Activated T-helper 1 cell treated with Interleukin-2 at 50 U/mL for 16 hours (primary cell): ENCODE measurements around the gene ANKRD11.

ENCODE experiments used
- DNase-seq: peaks from one replicate; pipeline ENCODE4 v3.0.0-alpha.2; 2020; ENCODE audit warnings: low read depth

Gene ANKRD11

DNA sequence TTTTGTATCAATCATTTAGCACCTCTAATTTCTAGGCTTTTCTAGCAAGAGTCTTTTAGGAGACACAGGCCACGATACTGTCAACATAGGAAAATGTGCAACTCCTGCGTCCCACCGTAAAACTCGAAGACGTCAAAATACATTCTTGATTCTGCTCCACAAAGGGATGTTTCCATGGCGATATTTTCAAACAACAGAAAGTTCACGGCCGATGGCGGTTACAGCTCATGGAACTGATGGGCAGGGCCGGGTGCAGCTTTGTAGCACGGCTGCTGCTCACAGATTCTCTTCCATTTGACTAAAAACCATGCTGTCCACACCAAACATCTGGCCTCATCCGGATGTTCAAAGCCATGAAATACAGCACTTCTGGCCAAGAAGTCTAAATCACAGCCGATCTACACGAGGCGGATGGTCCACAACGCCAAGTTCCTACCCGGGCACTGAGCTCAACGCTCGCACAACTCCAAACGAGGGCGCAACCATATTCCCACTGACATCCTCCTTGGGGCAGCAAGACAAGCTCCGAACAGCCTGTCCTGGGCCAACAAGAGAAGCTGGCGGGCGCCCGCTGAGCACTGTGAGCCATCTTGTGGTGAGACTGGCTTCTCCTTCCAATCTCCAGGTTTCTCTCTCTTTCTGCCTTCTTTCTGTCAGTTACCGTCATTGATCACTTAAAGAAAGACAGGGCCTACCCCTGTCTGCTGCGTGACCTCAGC is 193.0 kb downstream of the ANKRD11 start:
- no peak for DNase-seq

DNA sequence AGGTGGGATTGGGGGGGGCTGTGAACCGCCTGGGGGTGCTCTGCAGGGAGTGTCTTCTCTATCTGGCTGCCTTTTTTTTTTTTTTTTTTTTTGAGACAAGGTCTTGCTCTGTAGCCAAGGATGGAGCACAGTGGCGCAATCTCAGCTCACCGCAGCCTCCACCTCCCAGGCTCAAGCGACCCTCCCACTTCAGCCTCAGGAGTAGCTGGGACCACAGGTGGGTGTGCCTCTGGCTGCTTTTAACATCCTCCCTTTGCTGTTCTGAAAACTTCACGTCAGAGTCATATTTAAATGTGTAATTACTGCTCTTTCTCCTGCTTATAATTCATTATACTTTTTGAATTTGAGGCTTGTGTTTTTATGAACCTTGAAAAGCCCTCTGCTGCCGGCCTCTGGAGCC is 194.4 kb downstream of the ANKRD11 start:
- DNase-seq: no peak

DNA sequence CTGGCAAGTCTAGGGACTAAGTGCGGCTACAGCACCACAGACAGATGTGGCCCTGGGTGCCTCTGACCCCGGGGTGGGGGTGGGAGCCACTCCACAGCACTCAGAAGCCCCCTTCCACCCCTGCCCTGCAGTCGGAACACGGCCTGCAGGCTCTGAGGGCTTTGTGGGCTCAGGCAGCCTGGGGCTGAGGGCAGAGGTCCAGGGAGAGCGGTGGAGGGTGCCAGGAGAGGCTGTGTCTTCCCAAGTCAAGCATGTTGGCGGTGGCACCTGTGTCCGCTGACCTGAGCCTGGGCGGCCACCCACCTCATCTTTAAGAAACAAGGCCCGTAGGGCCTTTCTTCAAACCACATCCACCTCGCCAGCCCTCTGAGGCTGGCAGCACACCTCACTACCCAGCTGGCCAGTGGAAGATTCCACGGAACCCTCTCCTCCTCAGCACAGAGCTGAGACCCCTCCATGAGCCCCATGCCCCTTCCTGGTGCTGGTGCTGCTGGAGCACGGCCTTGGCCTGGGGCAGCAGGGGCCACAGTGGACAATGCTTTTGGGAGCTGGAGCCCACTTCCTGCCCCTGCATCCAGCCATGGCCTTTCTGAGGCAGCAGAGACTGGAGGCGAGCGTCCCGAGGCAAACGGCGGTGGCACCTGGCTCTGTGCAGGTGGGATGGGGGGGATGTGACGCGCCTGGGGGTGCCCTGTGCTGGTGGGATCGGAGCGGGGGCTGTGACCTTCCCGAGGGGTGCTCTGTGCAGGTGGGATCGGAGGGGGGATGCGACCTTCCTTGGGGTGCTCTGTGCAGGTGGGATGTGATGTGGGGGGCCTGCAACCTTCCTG is 195.1 kb downstream of the ANKRD11 start:
- no peak for DNase-seq

DNA sequence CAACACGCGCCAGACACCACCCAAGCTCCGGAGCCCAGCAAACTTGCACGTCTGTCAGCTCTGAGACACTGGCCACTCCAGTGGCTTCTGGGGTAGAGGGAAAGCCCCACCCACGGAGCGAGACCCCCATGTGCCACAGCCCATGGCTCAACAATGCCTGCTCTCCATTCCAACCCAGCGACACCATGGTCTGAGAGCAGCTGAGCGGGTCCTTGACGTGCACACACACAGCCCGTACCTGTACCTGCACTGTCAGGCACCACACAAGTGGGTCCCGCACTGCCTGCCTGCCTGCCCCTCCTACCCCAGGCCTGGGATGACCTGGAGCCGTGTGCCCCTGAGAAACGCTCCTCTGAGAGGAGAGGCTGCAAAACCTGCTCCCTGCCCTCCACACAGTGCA is 195.9 kb downstream of the ANKRD11 start:
- no peak for DNase-seq

DNA sequence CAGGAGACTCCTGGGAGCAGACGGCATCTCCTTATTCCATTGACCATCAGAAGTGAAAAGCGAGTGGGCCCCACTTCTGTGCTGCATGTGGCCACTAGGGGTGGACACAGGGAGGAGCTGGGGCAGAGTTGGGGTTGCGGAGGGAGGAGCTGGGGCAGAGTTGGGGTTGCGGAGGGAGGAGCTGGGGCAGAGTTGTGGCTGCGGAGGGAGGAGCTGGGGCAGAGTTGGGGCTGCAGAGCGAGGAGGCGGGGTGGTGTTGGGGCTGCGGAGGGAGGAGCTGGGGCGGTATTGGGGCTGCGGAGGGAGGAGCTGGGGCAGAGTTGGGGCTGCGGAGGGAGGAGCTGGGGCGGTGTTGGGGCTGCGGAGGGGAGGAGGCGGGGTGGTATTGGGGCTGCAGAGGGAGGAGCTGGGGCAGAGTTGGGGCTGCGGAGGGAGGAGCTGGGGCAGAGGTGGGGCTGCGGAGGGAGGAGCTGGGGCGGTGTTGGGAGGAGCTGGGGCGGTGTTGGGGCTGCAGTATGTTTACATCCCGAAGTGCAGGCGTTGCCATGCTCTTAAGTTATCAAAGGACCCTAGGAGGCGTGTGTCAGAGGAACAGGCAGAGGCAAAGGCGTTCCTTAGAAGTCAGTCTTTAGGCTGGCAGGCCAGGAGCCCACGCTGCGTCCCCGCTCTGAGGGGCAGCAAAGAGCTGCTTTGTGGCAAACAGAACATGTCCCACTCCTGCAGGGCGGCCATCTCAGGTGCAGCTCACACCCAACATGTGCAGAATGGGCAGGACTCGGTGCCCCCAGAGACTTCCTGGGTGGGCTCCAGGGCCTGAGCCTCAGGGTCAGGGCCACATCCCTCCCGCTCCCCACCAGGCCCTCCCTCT is 196.9 kb downstream of the ANKRD11 start:
- DNase-seq: no peak

DNA sequence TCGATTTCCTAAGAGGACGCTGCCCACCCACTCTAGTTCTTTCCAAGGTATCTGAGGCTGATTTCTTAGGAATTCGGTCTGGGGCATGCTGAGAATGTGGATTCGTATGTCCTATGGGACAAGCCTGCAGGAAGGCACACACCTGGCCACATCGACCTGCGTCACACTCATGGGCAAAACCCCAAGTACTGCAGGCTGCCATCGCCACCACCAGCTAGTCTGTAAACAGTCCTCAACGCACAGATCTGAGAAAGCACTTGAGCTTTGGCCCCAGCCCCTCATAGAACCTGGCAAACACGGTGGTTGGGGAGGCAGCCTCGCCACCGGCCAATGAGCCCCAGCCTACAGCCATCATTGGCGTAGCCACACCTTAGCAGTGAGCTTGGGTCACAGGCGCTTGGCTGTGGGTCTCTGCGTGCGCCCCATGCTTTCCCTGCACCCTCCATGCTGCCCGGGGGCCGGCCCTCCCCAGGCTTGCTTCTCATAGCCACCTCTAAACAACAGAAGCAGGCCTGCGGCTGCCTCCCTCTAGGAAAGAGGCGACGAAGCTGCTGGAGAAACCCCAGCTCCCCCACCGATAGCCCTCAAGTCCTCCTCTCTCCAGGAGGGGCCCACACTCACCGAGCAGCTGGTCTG is 197.8 kb downstream of the ANKRD11 start:
- DNase-seq: no peak

DNA sequence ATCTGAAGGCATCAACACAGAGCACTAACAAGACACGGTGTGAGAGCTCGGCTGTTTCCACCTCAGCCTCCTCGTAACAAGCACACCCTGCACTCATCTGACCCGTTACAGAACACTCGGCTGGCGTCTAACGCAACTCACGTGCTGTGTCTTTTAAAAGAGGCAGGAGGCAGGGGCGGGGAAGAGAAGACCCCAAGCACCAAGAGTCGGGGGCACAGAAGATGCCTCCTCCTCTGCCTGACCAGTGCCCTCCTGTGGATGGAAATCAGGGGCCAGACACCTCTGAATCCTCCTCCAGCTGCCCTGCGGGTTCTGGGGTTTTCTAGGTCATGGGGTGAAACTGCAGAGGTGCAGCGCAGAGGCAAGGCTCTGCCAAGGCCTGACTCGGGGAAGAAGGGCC is 198.6 kb downstream of the ANKRD11 start:
- no peak for DNase-seq

DNA sequence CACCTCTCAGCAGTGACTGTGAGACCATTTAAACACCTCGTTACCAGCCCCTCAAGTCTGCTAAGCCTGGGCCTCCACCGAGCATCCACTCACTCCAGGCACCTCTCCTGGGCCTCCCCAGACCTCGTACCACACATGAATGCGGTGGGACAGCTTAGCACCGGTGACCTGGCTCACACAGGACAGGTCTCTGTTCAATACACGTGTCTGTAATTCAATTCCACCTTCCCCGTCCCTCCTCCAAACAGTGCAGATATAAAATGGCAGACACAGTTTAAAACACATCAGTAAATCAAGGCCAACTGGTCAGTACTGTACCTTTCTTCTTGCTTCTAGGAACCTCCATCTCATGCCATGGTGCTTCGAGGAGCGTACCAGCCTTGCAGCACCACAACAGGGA is 199.0 kb downstream of the ANKRD11 start:
- no peak for DNase-seq

DNA sequence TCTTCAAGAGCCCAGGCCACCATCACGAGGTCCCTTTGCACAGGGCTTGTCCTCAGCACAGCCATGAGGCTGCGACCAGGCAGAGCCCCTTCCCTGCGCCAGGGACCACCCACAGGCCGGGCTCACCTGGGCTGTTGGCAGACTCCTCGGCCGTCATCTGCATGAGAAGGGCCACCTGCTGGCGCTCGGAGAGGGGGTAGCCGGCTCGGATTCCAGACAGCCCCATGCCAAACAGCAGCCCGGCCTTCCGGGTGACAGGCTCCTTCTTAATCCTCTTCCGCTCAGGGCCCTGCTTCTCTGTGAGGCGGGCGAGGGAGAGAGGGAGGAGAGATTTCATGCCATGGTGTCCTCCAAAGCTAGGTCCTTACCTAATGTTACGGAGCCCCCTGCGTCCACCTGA is 199.5 kb downstream of the ANKRD11 start:
- DNase-seq: no peak

DNA sequence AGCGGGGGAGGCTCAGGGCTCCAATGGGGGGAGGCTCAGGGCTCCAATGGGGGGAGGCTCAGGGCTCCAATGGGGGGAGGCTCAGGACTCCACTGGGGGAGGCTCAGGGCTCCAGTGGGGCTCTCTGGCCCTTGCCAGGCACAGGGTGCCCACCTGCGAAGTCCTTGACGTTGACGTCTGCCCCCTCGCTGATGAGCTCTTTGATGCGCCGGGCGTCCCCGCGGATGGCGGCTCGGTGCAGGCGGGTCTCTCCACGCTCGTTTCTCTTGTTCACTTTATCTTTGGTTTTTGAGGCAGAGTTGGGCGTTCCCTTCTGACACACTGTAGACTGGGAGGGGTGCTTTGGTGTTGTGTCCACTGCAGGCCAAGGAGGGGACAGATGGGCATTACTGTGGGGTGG is 199.9 kb downstream of the ANKRD11 start:
- DNase-seq: no peak

DNA sequence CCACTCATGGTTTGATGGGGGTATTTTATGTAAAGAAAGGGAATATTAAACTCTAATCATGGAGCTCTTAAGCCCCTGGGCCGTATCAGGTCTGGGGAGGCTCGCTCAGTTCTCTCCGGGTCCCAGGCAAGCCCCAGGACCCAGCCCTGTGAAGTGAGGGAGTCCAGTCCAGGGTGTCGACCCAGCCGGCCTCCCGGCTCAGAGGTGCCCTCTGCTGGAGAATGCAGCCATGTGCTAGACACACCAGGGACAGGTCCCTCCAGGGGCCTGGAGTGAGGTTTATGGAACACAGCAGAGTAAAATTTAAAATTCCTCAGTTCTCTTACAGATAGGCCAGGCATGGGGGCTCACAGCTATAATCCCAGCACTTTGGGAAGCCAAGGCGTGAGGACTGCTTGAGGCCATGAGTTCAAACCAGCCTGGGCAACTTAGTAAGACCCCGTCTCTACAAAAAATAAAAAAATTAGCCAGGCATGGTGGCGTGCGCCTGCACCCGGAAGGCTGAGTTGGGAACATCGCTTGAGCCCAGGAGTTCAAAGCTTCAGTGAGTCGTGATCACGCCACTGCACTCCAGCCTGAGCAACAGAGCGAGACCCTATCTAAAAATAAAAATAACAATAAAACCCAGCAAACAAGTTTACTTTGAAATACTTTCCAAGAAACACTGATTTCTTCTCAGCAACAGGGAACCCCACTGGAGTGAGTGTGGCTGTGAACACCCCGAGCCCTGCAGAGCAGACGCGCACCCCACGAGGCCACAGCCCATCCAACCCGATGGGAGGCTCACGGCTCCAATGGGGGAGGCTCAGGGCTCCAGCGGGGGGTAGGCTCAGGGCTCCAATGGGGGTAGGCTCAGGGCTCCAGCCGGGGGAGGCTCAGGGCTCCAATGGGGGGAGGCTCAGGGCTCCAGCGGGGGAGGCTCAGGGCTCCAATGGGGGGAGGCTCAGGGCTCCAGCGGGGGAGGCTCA is 200.6 kb downstream of the ANKRD11 start:
- peak; percentile 41 for DNase-seq

DNA sequence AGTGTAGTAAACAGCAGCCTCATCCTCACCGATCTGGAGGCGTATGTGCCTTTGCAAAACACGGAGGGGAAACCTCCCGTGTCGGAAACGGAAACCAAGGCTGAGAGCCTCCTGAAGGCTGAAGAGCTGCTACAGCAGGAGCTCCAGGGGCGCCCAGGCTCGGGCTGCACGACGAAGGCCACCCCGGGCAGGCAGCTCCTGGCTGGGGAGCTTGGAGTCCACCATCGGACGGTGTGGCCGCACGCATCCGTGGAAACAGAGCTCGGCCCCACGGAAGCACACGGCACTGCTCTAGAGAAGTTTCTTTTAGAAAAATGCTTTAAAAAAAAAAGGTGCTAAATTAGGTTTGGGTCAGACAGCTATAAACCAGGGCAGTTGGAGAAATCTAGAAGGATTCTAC is 201.4 kb downstream of the ANKRD11 start:
- no peak for DNase-seq

DNA sequence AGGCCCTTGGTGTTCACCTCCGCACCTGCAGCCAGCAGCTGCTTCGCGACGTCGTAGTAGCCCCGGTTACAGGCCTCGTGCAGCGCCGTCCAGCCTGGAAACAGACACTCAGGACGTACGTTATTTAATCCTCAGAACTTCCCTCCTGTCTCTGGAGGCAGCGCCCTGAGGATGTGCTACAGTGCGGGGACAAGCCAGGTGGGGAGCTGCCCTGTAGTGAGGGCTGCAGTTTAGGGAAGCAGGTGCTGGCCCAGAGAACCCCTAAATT is 201.8 kb downstream of the ANKRD11 start:
- DNase-seq: no peak

DNA sequence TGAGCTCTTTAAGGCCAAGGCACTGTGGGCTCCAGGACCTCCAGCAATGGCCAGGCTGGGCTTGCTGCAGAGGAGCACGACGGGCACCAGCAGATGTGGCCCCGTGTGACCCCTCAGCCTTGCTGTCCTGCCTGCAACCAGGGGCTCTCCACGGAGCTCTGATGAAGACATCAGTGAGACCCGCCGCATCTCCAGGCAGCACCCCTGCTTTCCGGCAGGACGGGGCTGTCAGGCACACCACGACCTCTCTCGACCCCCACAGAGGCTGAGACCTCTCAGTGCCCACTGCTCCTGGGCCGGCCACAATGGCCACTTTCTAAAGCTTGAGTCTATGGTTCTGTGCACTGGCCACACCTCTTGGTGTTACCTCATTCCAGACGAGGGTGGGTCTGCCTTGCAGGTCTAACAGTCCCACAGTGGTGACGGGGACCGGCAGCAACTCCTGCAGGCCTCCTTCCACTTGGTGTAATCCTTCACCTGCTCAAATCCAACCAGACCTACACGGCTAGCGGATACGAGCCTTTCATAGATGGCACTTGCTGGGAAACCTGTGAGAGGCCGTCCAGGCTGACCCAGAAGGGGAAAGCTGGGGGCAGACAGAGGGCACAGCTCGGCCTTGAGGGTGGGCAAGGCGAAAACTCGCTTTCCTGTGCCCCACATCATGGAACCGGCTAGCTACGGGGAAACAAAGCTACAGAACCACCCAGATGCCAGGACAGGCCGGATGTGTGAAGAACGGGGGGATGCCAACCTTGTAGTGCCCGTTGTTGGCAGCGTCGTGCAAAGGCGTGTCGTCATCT is 202.4 kb downstream of the ANKRD11 start:
- no peak for DNase-seq

DNA sequence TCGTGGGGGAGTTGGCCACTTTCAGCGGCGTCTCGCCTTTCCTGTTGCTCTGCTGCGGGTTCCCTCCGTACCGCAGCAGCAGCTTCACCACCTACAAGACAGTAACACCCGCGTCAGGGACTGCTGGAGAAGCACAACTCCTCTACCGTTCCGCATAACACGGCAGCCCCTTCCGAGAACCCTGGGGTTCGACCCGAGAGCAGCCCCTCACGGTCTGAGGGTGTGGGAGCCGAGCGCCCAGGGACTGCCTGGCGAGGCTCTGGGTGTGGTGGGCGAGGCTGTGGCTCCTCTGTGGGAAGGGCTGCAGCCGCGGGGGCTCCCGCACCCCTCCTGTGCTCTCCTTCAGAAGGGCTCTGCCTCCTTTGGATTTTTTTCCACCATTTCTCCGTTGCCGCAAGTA is 204.3 kb downstream of the ANKRD11 start:
- DNase-seq: no peak

DNA sequence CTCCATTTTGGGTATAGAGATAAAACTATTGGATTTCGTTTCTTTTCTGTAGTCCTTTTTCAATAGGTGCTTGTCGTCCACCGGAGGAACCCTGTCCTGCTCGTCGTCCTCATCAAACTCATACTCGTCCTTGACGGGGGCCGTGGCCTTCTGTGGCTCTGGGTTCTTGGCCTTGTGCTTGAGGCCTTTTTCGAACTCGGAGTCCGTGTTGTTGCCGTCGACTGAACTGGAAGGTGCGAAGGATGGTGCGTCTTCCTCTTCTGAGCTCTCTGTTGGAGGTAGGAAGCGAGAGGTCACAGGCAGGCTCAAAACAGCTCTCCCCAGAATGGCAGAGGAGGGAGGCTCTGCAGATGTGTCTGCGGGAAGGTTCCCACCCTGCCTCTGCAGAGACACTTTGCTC is 205.0 kb downstream of the ANKRD11 start:
- no peak for DNase-seq

DNA sequence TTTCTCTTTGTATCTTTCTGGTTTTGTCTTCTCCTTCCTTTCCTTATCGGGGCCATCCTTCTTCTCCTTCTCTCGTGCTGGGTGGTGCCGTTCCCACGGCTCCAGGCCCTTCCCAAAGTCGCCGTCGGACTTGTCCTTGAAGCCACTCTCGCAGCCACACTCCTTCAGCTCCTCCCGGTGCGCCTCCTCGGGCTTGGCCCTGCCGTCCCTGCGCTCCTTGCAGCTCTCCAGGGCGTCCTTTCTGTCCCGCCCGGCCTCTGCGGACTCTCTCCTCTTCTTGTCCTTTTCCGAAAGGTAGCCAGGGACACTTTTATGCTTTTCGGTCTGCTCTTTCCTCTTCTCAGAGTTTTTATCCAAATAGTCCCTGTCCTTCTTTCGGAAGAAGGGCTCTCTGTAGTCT is 206.9 kb downstream of the ANKRD11 start:
- no peak for DNase-seq

DNA sequence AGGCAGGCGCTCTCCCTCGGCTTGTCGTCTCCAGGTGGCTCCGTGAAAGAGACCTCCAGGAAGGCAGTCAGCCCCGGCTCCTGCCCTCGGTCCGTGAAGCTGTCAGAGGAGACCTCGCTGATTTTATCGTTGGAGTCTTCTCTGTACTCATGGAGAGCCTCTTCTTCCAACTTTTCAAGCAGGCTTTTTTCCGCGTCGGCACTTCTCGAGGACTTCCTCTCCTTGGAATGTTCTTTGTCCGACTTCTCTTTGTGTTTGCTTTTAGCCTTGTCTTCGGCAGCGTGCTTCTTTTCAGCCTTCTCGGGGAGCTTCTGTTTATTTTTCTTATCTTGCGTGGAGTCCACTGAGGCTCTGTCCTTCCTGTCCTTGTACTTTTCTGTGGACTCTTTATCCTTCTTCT is 207.8 kb downstream of the ANKRD11 start:
- no peak for DNase-seq

DNA sequence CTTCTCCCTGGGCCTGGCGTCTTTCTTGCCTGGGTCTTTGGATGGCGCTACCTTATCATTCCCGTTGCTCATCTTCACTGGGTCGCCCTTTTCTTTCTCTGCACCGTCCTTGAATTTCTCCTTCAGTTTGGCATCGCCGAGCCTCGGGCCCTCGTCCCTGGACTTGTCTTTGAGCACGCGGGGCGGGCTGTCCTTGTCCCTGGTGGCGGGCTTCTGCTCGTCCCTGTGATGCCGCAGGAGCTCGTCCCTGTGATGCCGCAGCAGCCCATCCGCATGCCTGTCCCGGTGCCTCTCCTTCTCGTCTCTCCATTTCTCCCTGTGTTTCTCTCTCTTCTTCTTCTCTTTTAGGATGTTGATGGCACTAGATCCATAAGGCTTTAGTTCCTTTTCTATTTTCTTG is 208.5 kb downstream of the ANKRD11 start:
- DNase-seq: no peak

DNA sequence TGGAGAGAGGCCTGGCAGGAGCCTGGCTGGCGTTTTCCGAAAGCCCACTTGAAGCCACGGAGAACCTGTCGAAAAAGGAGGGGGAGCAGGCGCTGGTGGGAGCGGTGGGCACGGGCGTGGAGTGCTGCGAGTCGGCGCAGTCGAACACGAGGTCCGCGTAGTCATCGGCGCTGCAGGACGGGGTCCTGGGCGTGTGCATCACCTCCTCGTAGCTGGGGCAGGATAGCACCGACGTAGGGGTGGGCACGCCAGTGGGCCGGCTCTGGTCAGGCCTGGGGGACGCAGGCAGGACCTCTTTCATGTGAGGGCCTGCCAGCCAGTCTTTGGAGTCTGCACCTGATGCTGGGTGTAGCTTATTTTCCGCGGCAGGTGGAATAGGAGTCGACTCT is 209.2 kb downstream of the ANKRD11 start:
- no peak for DNase-seq
